Tibial artery (tissue), 4 donors: ENCODE results near the gene CPTP.
"Not testable (repeated sequence)": the region's sequence is repeated elsewhere in the genome, so short reads cannot be mapped to it uniquely, and the experiment has no call there.

Experiments used
- DNase-seq, 2 donors: peaks; one replicate each; pipeline ENCODE4 v3.0.0-alpha.2; 2019
- H3K27ac ChIP-seq, 2 donors: fragments of 200-600 bp; sonication (generic) in 1 of 2; 1 replicate in 1 of 2; 2 replicates in 1 of 2; pipeline ENCODE4 v1.5.1; 2018 to 2019; ENCODE audit warnings: mild to moderate bottlenecking in 1 of 2
- H3K27me3 ChIP-seq, 2 donors: fragments of 200-600 bp; sonication (generic) in 1 of 2; one replicate each; pipeline versions ENCODE4 v1.5.1 to v1.6.0; 2016 to 2019
- H3K36me3 ChIP-seq, 3 donors: fragments of 200-600 bp; sonication (generic) in 2 of 3; one replicate each; pipeline ENCODE4 v1.5.1; 2016 to 2019; ENCODE audit warnings: mild to moderate bottlenecking in 2 of 3
- H3K4me1 ChIP-seq, 4 donors: fragments of 200-600 bp; sonication (generic) in 2 of 4; 1 replicate in 3 of 4; 2 replicates in 1 of 4; pipeline ENCODE4 v1.5.1; 2016 to 2019
- H3K4me3 ChIP-seq, 2 donors: fragments of 200-600 bp; sonication (generic) in 1 of 2; 1 replicate in 1 of 2; 2 replicates in 1 of 2; pipeline ENCODE4 v1.5.1; 2018 to 2019; ENCODE audit warnings: mild to moderate bottlenecking in 2 of 2
- H3K9me3 ChIP-seq, 3 donors: fragments of 200-600 bp; sonication (generic) in 1 of 3; one replicate each; pipeline ENCODE4 v1.5.1; 2016 to 2019
- intact Hi-C: fragments of 100-400 bp; cut with DNase I; formaldehyde crosslinking; loops from one replicate; pipeline ENCODE4 v1.15.0; 2023; ENCODE audit warnings: low total_unique reads
- TF ChIP-seq, protein P1 (sequence below), 2 experiments: fragments of 200-600 bp in 1 of 2; fragments of 450-650 bp in 1 of 2; IDR thresholded peaks; one replicate each; pipeline ENCODE4 v1.5.1; 2017 to 2019; ENCODE audit warnings: antibody characterized with exemption in 2 of 2, mild to moderate bottlenecking in 1 of 2, moderate library complexity in 1 of 2

Gene CPTP

GRCh38 chr1:1314678-1315335, 9.8 kb upstream of the CPTP start:
- Histone ChIP-seq H3K4me1 (peaks cover 0 to 29% (median 17%) of the 10 kb centered on the region in 4 donors), H3K36me3 (peaks cover 46 to 77% (median 77%) of the 10 kb centered on the region in 3 donors), H3K27ac (no peak overlapping the region), H3K27me3 (no peaks in the 10 kb centered on the region), H3K9me3 (no peaks in the 10 kb centered on the region), H3K4me3 (no peak overlapping the region)
- intact Hi-C loops = no loop called here
- TF ChIP-seq, protein P1, sequence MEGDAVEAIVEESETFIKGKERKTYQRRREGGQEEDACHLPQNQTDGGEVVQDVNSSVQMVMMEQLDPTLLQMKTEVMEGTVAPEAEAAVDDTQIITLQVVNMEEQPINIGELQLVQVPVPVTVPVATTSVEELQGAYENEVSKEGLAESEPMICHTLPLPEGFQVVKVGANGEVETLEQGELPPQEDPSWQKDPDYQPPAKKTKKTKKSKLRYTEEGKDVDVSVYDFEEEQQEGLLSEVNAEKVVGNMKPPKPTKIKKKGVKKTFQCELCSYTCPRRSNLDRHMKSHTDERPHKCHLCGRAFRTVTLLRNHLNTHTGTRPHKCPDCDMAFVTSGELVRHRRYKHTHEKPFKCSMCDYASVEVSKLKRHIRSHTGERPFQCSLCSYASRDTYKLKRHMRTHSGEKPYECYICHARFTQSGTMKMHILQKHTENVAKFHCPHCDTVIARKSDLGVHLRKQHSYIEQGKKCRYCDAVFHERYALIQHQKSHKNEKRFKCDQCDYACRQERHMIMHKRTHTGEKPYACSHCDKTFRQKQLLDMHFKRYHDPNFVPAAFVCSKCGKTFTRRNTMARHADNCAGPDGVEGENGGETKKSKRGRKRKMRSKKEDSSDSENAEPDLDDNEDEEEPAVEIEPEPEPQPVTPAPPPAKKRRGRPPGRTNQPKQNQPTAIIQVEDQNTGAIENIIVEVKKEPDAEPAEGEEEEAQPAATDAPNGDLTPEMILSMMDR (IDR thresholded peaks at IDR 0.05) = no peak
- DNase-seq = no peak

- DNase-seq = no peak
- no peaks in the 10 kb centered on the region for H3K9me3 ChIP-seq
- no peak overlapping the region for H3K27ac ChIP-seq
- TF ChIP-seq, protein P1 (IDR thresholded peaks at IDR 0.05) = no peak
- intact Hi-C loops = no loop called here
- H3K27me3 ChIP-seq = no peaks in the 10 kb centered on the region
- peaks cover 0 to 24% (median 15%) of the 10 kb centered on the region in 4 donors for H3K4me1 ChIP-seq
- H3K4me3 ChIP-seq = no peak overlapping the region
- peaks cover 46 to 84% (median 83%) of the 10 kb centered on the region in 3 donors for H3K36me3 ChIP-seq
These were observed 9.1 kb upstream of the CPTP start for GRCh38 chr1:1315435-1315954.

DNA sequence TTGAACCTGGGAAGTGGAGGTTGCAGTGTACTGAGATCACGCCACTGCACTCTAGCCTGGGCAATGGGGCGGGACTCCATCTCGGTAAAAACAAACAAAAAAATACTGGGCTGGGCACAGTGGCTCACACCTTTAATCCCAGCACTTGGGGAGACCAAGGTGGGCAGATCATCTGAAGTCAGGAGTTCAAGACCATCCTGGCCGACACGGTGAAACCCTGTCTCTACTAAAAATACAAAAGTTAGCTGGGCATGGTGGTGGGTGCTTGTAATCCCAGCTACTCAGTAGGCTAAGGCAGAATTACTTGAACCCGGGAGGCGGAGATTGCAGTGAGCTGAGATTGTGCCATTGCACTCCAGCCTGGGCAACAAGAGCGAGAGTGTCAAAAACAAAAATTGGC, 8.4 kb upstream of the CPTP start:
- H3K4me3 ChIP-seq, H3K9me3 ChIP-seq, DNase-seq, intact Hi-C loops, H3K27ac ChIP-seq, H3K27me3 ChIP-seq: not testable (repeated sequence)
- Histone ChIP-seq H3K36me3 (peaks cover 40 to 84% (median 79%) of the 10 kb centered on the region in 3 donors), H3K4me1 (peaks cover 0 to 31% (median 21%) of the 10 kb centered on the region in 4 donors)

- H3K27ac ChIP-seq = peak overlapping the region; percentile 62 to 65
These were observed 7.2 kb upstream of the CPTP start for GRCh38 chr1:1317420-1317819.

GRCh38 chr1:1318131-1318652, 6.4 kb upstream of the CPTP start:
- DNase-seq = peak; percentile 92 to 94
- H3K4me3 ChIP-seq = no peak overlapping the region
- H3K27ac ChIP-seq = peak overlapping the region; percentile 62 to 65
- H3K36me3 ChIP-seq = peaks cover 26 to 73% (median 59%) of the 10 kb centered on the region in 3 donors
- no peaks in the 10 kb centered on the region for H3K27me3 ChIP-seq
- TF ChIP-seq, protein P1 (IDR thresholded peaks at IDR 0.05) = no peak
- intact Hi-C loops = no loop called here
- peaks cover 0 to 51% (median 38%) of the 10 kb centered on the region in 4 donors for H3K4me1 ChIP-seq
- H3K9me3 ChIP-seq = no peaks in the 10 kb centered on the region

More at GRCh38 chr1:1317420-1317819, 7.2 kb upstream of the CPTP start:
- intact Hi-C loops = no loop called here
- Histone ChIP-seq H3K9me3 (no peaks in the 10 kb centered on the region), H3K4me1 (peaks cover 0 to 43% (median 31%) of the 10 kb centered on the region in 4 donors), H3K27me3 (no peaks in the 10 kb centered on the region), H3K36me3 (peaks cover 34 to 81% (median 66%) of the 10 kb centered on the region in 3 donors), H3K4me3 (no peak overlapping the region)
- DNase-seq = no peak
- TF ChIP-seq, protein P1 (IDR thresholded peaks at IDR 0.05) = no peak
